ENCODE results near the gene EZR.
"Not testable (repeated sequence)": the region's sequence is repeated elsewhere in the genome, so short reads cannot be mapped to it uniquely, and the experiment has no call there.

The EZR gene

DNA sequence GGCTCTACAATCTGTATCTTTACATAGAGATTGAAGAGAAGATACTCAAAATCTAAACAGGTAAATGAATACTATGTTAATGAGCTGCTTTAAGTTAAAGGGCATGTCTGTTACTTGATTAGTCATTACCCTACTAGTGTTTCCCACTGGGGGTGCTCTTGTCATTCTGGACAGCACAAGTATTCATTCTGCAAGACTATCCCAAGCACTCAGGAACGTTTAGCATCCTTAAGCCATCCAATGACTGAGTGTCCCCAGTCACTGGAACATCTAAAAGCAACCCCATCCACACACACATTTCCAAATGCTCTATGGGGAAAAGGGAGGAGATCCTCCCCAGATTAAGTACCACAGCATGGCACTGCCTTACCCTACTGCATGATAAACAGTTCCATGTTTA is 25.7 kb downstream of the EZR start:
- H3K9me3 ChIP-seq (ENCODE audit: insufficient read depth, low read length): no peaks in the 10 kb centered on the region
- no peak for TF ChIP-seq ZNF274 (IDR thresholded peaks at IDR 0.05; ENCODE audit: low read depth, low read length)
- TF ChIP-seq SUZ12 (IDR thresholded peaks at IDR 0.05; ENCODE audit: extremely low read depth, insufficient read depth, insufficient read length): no peak
- no peak for TF ChIP-seq YY1 (IDR thresholded peaks at IDR 0.05; ENCODE audit: insufficient read depth, insufficient read length)
- no peak overlapping the region for H3K9ac ChIP-seq (ENCODE audit: insufficient read length, low read depth)
- peaks cover 2% of the 10 kb centered on the region for H3K4me1 ChIP-seq (ENCODE audit: insufficient read depth, insufficient read length)
- peak; percentile 42 for DNase-seq (ENCODE audit: low read depth, low spot score)
- peaks cover 63% of the 10 kb centered on the region for H3K36me3 ChIP-seq (ENCODE audit: insufficient read depth, insufficient read length, low read length)
- H3K27me3 ChIP-seq (ENCODE audit: insufficient read depth, insufficient read length): no peaks in the 10 kb centered on the region
- no peak overlapping the region for H3K4me3 ChIP-seq (ENCODE audit: insufficient read length, low read depth)

DNA sequence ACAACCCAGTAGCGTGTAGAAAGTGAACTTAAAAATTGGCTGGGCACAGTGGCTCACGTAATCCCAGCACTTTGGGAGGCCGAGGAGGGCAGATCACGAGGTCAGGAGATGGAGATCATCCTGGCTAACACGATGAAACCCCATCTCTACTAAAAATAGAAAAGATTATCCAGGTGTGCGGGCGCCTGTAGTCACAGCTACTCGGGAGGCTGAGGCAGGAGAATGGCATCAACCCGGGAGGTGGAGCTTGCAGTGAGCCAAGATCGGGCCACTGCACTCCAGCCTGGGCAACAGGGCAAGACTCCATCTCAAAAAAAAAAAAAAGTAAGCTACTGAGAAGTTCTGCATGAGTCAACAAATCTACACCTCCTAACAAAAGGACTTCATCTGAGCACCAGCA is 26.7 kb downstream of the EZR start:
- H3K9me3 ChIP-seq (ENCODE audit: insufficient read depth, low read length); H3K4me1 ChIP-seq (ENCODE audit: insufficient read depth, insufficient read length); H3K9ac ChIP-seq (ENCODE audit: insufficient read length, low read depth); DNase-seq (ENCODE audit: low read depth, low spot score); H3K4me3 ChIP-seq (ENCODE audit: insufficient read length, low read depth); H3K27me3 ChIP-seq (ENCODE audit: insufficient read depth, insufficient read length): not testable (repeated sequence)
- H3K36me3 ChIP-seq (ENCODE audit: insufficient read depth, insufficient read length, low read length): peaks cover 65% of the 10 kb centered on the region

DNA sequence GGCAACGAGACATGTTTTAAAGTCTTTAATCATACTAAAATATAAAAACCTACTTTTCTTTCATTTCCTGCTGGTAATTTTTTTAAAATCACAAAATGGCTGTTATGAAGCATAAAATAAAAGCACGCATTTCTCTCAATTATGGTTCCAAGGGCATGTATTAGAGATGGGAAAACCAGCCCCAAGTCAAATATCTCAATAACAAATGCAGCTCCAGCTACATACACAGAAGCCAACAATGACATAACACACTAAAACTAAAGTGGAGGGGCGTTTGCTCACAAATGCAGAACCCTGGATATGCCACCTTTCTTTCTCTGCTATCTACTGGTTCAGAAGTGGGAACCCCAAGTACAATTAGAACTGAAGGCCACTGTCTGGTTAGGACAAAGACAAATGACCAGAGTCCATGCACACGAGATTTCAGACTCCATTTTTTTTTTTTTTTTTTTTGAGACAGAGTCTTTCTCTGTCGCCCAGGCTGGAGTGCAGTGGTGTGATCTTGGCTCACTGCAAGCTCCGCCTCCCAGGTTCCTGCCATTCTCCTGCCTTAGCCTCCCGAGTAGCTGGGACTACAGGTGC is 27.8 kb downstream of the EZR start:
- no peak for DNase-seq (ENCODE audit: low read depth, low spot score)
- no peak for TF ChIP-seq YY1 (IDR thresholded peaks at IDR 0.05; ENCODE audit: insufficient read depth, insufficient read length)
- no peak for TF ChIP-seq ZNF274 (IDR thresholded peaks at IDR 0.05; ENCODE audit: low read depth, low read length)
- no peak for TF ChIP-seq SUZ12 (IDR thresholded peaks at IDR 0.05; ENCODE audit: extremely low read depth, insufficient read depth, insufficient read length)
- Histone ChIP-seq H3K4me1 (ENCODE audit: insufficient read depth, insufficient read length) (peaks cover 2% of the 10 kb centered on the region), H3K9ac (ENCODE audit: insufficient read length, low read depth) (no peak overlapping the region), H3K27me3 (ENCODE audit: insufficient read depth, insufficient read length) (no peaks in the 10 kb centered on the region), H3K4me3 (ENCODE audit: insufficient read length, low read depth) (no peak overlapping the region), H3K36me3 (ENCODE audit: insufficient read depth, insufficient read length, low read length) (peaks cover 67% of the 10 kb centered on the region), H3K9me3 (ENCODE audit: insufficient read depth, low read length) (no peaks in the 10 kb centered on the region)

DNA sequence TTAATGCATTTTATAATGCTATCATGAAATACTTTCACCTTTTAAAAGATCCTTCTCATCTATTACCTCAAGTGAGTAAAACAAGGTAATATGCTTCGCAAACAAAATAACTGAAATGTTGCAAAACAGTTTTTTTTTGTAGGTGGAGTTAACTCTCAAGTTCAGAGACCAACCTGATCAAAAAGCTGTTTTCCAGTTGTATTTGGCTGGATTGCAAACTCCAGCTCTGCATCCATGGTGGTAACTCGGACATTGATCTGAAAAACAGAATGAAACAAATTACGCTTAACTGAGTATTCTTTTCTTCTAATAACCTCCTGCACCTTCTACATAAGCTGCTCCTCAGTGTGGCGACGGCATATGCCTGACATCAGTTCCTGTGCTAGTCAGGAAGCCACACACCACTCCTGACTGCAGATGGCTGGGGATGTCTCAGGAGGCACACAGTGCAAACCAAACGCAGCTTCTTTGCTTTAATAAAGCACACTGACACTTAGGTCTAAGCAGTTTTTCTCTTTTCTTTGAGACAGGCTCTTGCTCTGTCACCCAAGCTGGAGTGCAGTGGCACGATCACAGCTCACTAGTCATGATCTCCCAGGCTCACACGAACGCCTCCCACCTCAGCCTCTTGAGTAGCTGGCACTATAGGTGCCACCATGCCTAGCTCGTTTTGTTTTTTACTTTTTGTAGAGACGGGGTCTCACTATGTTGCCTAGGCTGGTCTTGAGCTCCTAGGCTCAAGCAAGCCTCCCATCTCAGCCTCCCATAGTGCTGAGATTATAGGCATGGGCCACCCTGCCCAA is 29.9 kb downstream of the EZR start:
- Histone ChIP-seq H3K4me1 (ENCODE audit: insufficient read depth, insufficient read length) (peaks cover 7% of the 10 kb centered on the region), H3K9me3 (ENCODE audit: insufficient read depth, low read length) (no peaks in the 10 kb centered on the region), H3K27me3 (ENCODE audit: insufficient read depth, insufficient read length) (no peaks in the 10 kb centered on the region), H3K36me3 (ENCODE audit: insufficient read depth, insufficient read length, low read length) (peaks cover 72% of the 10 kb centered on the region), H3K4me3 (ENCODE audit: insufficient read length, low read depth) (no peak overlapping the region), H3K9ac (ENCODE audit: insufficient read length, low read depth) (no peak overlapping the region)
- TF ChIP-seq SUZ12 (IDR thresholded peaks at IDR 0.05; ENCODE audit: extremely low read depth, insufficient read depth, insufficient read length): no peak
- DNase-seq (ENCODE audit: low read depth, low spot score): no peak

GRCh38 chr6:158787395-158787794 is 31.8 kb downstream of the EZR start:
- Histone ChIP-seq H3K9ac (ENCODE audit: insufficient read length, low read depth) (no peak overlapping the region), H3K9me3 (ENCODE audit: insufficient read depth, low read length) (no peaks in the 10 kb centered on the region), H3K36me3 (ENCODE audit: insufficient read depth, insufficient read length, low read length) (peaks cover 84% of the 10 kb centered on the region), H3K27me3 (ENCODE audit: insufficient read depth, insufficient read length) (no peaks in the 10 kb centered on the region), H3K4me3 (ENCODE audit: insufficient read length, low read depth) (no peak overlapping the region), H3K4me1 (ENCODE audit: insufficient read depth, insufficient read length) (peaks cover 6% of the 10 kb centered on the region)
- no peak for DNase-seq (ENCODE audit: low read depth, low spot score)
- TF ChIP-seq YY1 (IDR thresholded peaks at IDR 0.05; ENCODE audit: insufficient read depth, insufficient read length) (no peak), ZNF274 (IDR thresholded peaks at IDR 0.05; ENCODE audit: low read depth, low read length) (no peak), SUZ12 (IDR thresholded peaks at IDR 0.05; ENCODE audit: extremely low read depth, insufficient read depth, insufficient read length) (no peak)

DNA sequence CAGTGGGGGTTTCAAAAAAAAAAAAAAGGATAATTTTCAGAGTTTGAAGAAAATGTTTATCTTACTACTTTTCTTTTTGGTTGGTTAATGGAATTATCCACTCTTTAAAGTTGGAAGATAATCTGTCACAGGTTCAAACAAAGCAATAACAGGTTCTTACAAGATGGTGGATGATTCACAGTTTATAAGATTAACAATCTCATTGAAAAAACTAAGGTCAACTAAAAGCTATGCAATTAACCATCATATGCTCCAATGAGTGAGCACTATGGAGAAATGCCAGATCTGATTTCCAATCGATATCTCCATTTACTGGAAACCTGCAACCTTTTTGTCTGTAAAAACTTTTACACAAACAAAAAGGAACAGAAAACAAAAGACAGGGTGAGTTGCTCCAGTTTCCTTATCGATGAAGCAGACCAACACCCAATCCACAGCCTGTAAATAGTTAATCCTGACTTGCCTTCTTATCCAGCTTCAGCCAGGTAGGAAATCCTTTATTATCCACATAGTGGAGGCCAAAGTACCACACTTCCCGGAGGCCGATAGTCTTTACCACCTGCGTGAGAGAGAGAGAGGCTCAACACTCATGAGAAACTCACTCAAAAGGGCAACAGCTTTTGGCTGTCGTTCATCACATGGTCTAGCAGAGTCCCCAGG is 32.4 kb downstream of the EZR start:
- peaks cover 86% of the 10 kb centered on the region for H3K36me3 ChIP-seq (ENCODE audit: insufficient read depth, insufficient read length, low read length)
- TF ChIP-seq YY1 (IDR thresholded peaks at IDR 0.05; ENCODE audit: insufficient read depth, insufficient read length) (no peak), ZNF274 (IDR thresholded peaks at IDR 0.05; ENCODE audit: low read depth, low read length) (no peak), SUZ12 (IDR thresholded peaks at IDR 0.05; ENCODE audit: extremely low read depth, insufficient read depth, insufficient read length) (no peak)
- H3K27me3 ChIP-seq (ENCODE audit: insufficient read depth, insufficient read length): no peaks in the 10 kb centered on the region
- H3K9me3 ChIP-seq (ENCODE audit: insufficient read depth, low read length): no peaks in the 10 kb centered on the region
- no peak overlapping the region for H3K9ac ChIP-seq (ENCODE audit: insufficient read length, low read depth)
- no peak overlapping the region for H3K4me3 ChIP-seq (ENCODE audit: insufficient read length, low read depth)
- no peak for DNase-seq (ENCODE audit: low read depth, low spot score)
- H3K4me1 ChIP-seq (ENCODE audit: insufficient read depth, insufficient read length): peaks cover 11% of the 10 kb centered on the region

GRCh38 chr6:158785036-158785435 is 34.1 kb downstream of the EZR start:
- Histone ChIP-seq H3K27me3 (ENCODE audit: insufficient read depth, insufficient read length) (no peaks in the 10 kb centered on the region), H3K9ac (ENCODE audit: insufficient read length, low read depth) (no peak overlapping the region), H3K9me3 (ENCODE audit: insufficient read depth, low read length) (no peaks in the 10 kb centered on the region), H3K4me1 (ENCODE audit: insufficient read depth, insufficient read length) (peaks cover 15% of the 10 kb centered on the region), H3K36me3 (ENCODE audit: insufficient read depth, insufficient read length, low read length) (peaks cover 97% of the 10 kb centered on the region), H3K4me3 (ENCODE audit: insufficient read length, low read depth) (no peak overlapping the region)
- TF ChIP-seq SUZ12 (IDR thresholded peaks at IDR 0.05; ENCODE audit: extremely low read depth, insufficient read depth, insufficient read length) (no peak), ZNF274 (IDR thresholded peaks at IDR 0.05; ENCODE audit: low read depth, low read length) (no peak), YY1 (IDR thresholded peaks at IDR 0.05; ENCODE audit: insufficient read depth, insufficient read length) (no peak)
- DNase-seq (ENCODE audit: low read depth, low spot score): no peak

Measured in NT2/D1 (cell line).